Peyer's patch (tissue), 4 donors: ENCODE measurements around the gene NGEF.

Source experiments
- CTCF ChIP-seq, 6 experiments: fragments of 450-650 bp in 4 of 6; fragments of 200-600 bp in 2 of 6; sonication (generic) in 1 of 6; IDR thresholded peaks; one replicate each; pipeline ENCODE4 v1.5.1; 2017 to 2019; ENCODE audit warnings: antibody characterized with exemption in 6 of 6, mild to moderate bottlenecking in 3 of 6, moderate library complexity in 1 of 6
- POLR2A ChIP-seq, 2 donors: fragments of 450-650 bp; IDR thresholded peaks; one replicate each; pipeline ENCODE4 v1.5.1; 2017; ENCODE audit warnings: antibody characterized with exemption in 2 of 2, mild to moderate bottlenecking in 2 of 2, moderate library complexity in 2 of 2

GRCh38 chr2:232890536-232890895, 122.5 kb downstream of the NGEF start:
- TF ChIP-seq POLR2A (IDR thresholded peaks at IDR 0.05) = no peak
- no peak for TF ChIP-seq CTCF (IDR thresholded peaks at IDR 0.05)
